Urothelium cell line (cell line): ENCODE data around the gene LPIN2.
"Not testable (repeated sequence)": the region's sequence is repeated elsewhere in the genome, so short reads cannot be mapped to it uniquely, and the experiment has no call there.

ENCODE experiments used
- DNase-seq: peaks from one replicate; pipeline ENCODE4 v3.0.0; 2011; ENCODE audit warnings: low spot score, mixed read lengths
- FAIRE-seq: peaks from 2 replicates; lab custom pipeline; 2011; peaks lifted over from hg19 to GRCh38; lab: Jason Lieb, UNC

The LPIN2 gene, protein sequence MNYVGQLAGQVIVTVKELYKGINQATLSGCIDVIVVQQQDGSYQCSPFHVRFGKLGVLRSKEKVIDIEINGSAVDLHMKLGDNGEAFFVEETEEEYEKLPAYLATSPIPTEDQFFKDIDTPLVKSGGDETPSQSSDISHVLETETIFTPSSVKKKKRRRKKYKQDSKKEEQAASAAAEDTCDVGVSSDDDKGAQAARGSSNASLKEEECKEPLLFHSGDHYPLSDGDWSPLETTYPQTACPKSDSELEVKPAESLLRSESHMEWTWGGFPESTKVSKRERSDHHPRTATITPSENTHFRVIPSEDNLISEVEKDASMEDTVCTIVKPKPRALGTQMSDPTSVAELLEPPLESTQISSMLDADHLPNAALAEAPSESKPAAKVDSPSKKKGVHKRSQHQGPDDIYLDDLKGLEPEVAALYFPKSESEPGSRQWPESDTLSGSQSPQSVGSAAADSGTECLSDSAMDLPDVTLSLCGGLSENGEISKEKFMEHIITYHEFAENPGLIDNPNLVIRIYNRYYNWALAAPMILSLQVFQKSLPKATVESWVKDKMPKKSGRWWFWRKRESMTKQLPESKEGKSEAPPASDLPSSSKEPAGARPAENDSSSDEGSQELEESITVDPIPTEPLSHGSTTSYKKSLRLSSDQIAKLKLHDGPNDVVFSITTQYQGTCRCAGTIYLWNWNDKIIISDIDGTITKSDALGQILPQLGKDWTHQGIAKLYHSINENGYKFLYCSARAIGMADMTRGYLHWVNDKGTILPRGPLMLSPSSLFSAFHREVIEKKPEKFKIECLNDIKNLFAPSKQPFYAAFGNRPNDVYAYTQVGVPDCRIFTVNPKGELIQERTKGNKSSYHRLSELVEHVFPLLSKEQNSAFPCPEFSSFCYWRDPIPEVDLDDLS

GRCh38 chr18:3013024-3013804, at the start of gene LPIN2:
Gene LPIN2 (minus strand): TSS chr18:3013144. CDS start chr18:2960840, 52,304 bp downstream.
- peak; percentile 99 for FAIRE-seq

GRCh38 chr18:3061581-3062312, 48.8 kb upstream of the LPIN2 start:
- DNase-seq, result no peak
- FAIRE-seq, result no peak

More at GRCh38 chr18:3013024-3013804, at the start of gene LPIN2:
- peak; percentile 100 for DNase-seq

DNA sequence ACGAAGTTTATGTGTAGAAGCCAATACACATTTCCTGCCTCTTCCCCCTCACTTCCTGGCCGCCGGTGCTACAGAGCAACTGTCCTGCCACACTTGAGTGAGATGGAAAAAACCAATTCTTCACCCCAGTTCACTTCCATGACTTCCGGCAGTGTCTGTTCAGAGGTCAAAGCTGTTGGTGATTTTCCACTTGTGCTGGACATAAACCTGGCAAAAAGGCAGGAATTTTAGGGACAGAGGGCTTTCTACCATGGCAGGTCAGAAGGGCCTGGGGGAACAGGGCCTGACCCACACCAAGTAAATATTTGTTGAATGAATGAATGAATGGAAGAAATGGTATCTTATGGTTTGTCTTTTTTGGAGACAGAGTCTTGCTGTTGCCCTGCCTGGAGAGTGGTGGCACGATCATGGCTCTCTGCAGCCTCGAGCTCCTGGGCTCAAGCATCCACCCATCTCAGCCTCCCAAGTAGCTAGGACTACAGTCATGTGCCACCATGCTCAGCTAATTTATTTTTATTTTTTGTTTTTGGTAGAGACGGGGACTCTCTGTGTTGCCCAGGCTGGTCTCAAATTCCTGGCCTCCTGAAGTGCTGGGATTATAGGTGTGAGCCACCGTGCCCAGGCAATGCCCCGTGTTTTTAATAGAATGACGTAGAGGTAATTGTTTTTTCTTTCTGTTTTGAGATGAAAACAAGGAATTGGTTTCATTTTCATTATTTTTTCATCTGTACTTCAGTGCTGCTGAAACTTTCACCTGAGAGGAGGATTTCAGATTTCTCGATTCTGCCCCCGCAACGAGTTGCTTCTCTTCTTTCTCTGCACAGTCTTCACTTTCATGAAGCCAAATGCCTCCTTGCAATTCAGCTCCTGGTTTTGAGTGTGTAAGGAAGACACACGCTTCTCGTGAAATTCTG, 48.0 kb upstream of the LPIN2 start:
- DNase-seq, result no peak

GRCh38 chr18:3059272-3059671, 46.3 kb upstream of the LPIN2 start:
- FAIRE-seq (no peak), DNase-seq (no peak)

More for the DNA sequence above, 48.0 kb upstream of the LPIN2 start:
- no peak for FAIRE-seq

DNA sequence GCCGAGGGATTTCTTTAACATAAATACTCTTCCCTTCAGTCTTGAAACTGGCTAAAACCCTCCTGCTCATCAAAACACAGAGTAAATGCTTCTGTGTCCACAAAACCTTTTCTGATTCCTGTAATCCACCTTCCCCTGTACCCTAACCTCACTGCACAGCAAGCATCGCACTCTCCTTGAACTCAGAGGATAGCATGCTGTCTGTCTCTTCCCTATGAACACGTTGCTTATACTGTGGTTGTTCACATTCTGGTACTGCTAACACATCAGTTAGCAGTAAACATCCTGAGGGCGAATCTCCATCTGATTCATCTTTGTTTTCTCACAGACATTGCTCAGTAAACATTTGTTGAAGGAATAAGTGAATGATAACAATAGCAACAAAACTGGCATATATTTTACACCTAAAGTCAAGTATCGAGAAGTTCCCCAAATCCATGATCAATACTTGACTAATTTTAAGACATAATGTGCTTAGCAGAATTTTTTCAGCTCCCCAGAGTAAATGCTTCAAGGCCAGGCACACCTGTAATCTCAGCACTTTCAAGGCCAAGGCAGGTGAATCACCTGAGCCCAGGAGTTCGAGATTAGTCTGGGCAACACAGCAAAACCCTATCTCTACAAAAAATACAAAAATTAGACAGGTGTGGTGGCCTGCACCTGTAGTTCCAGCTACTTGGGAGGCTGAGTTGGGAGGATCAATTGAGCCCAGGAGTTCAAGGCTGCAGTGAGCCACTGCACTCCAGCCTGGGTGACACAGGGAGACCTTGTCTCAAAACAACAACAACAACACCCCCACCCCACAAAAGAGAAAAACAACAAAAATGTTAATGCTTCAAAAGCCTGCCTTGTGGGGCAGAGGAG, 45.6 kb upstream of the LPIN2 start:
- DNase-seq, result no peak
- no peak for FAIRE-seq

GRCh38 chr18:3057526-3057925, 44.6 kb upstream of the LPIN2 start:
- no peak for DNase-seq
- peak; percentile 9 for FAIRE-seq

- no peak for FAIRE-seq
- no peak for DNase-seq
Measured at GRCh38 chr18:3056311-3056710, 43.4 kb upstream of the LPIN2 start.

GRCh38 chr18:3055816-3056215, 42.9 kb upstream of the LPIN2 start:
- DNase-seq (peak; percentile 53), FAIRE-seq (no peak)

DNA sequence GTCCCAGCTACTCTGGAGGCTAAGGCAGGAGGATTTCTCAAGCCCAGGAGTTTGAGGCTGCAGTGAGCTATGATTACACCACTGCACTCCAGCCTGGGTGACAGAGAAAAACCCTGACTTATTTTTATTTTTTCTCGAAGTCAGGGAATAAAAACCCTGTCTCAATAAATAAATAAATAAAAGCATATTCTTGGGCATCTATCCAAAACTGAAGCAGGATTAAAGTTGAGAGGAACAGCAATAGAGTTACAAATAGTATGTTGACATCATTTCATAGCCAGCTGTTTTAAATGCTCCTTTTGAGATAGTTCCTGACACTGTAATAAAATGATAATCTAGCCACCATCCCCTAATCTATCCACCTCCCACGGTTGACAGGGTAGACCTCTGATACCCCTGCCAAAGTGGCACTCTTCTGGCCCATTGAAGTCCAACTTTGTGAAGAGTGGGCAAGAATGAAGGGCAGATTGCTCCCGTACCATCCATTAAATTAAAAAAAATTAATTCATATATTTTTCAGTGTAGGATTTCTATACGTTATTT, 42.3 kb upstream of the LPIN2 start:
- no peak for FAIRE-seq

GRCh38 chr18:3054780-3055179, 41.8 kb upstream of the LPIN2 start:
- FAIRE-seq (peak; percentile 77), DNase-seq (no peak)

More for the DNA sequence above, 42.3 kb upstream of the LPIN2 start:
- DNase-seq, result no peak

DNA sequence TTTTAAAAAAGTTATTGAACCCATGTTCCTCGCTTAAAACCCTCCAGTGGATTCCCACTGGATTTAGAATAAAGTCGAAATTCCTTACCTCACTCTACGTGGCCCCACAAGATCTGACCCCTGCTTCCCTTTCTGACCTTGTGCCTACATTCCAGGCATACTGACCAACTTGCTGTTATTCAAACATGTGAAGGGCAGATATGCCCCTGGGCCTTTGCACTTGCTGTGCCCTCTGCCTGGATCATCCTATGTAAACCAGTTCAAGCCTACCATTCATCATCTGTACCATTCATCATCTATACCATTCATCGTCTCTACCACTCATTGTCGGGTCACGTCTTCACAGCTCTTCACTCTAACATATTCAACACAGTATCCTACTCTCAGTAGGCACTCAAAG, 41.3 kb upstream of the LPIN2 start:
- DNase-seq (no peak), FAIRE-seq (peak; percentile 46)

- DNase-seq (no peak), FAIRE-seq (no peak)
Measured at GRCh38 chr18:3053081-3053480, 40.1 kb upstream of the LPIN2 start.

DNA sequence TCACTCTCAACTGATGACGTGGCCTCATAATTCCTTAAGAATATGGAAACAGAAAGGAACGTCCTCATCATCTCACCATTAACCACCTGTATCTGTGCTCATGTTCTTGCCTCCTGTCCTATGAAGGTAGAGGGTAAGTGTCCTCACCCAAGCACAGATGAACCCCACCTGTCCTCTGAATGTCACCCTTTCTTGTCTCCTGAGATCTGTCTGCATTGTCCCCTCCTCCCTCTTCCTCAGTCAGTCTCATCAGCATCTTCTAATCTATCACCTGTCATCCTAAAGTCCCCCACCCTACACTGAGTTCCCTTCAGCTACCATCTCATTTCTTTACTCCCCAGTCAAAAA, 39.4 kb upstream of the LPIN2 start:
- peak; percentile 75 for FAIRE-seq

DNA sequence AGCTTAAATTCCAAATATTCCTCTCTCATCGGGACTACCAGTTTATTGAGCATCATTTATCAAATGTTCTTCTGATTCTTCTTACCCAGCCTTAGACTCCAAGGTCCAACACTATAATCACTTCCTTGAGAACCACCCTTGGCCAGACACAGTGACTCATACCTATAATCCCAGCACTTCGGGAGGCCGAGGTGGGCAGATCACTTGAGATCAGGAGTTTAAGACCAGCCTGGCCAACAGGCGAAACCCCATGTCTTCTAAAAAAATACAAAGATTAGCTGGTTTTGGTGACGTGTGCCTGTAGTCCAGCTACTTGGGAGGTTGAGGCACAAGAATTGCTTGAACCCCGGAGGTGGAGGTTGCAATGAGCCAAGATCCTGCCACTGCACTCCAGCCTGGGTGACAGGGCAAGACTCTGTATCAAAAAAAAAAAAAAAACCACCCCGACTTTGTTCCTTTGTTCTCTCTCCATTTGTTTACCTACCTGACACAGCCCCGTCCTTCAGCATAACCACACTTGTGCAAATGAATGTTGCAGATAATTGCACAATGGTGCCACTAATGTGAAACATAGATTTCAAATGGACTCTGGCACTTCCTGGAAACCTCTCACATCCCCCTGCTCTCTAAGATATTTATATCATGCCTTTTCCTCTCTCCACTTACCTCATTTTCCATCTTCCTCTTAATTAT, 38.9 kb upstream of the LPIN2 start:
- DNase-seq (no peak), FAIRE-seq (peak; percentile 23)

More for the DNA sequence above, 39.4 kb upstream of the LPIN2 start:
- DNase-seq, result no peak

- not testable (repeated sequence) for DNase-seq, FAIRE-seq
Measured at GRCh38 chr18:3049897-3050454, 37.0 kb upstream of the LPIN2 start.

GRCh38 chr18:3048820-3049349, 35.9 kb upstream of the LPIN2 start:
- no peak for DNase-seq
- FAIRE-seq, result no peak

- no peak for FAIRE-seq
- DNase-seq, result no peak
Measured at GRCh38 chr18:3048121-3048520, 35.2 kb upstream of the LPIN2 start.
